HG03025 (cell line): ENCODE results near the gene OSBPL8.

Experiments
- ATAC-seq: cut with Tn5 transposase; IDR thresholded peaks from one replicate; pipeline ENCODE4 v1.9.1; 2021; ENCODE audit warnings: mild to moderate bottlenecking, moderate library complexity; ENCODE audit not compliant: unreplicated experiment, low FRiP score

OSBPL8 gene

GRCh38 chr12:76559400-76560085 lies at the start of gene OSBPL8:
Gene OSBPL8 (minus strand): TSS chr12:76559771. CDS start chr12:76487551, 72,220 bp downstream.
- peak; percentile 79 for ATAC-seq

GRCh38 chr12:76608070-76608469 lies 48.5 kb upstream of the OSBPL8 start:
- no peak for ATAC-seq

GRCh38 chr12:76595056-76595455 lies 35.5 kb upstream of the OSBPL8 start:
- no peak for ATAC-seq

- ATAC-seq = no peak
These were observed 31.9 kb upstream of the OSBPL8 start for GRCh38 chr12:76591476-76591875.

- ATAC-seq = no peak
These were observed 30.6 kb upstream of the OSBPL8 start for GRCh38 chr12:76590131-76590530.

- ATAC-seq = no peak
These were observed 29.5 kb upstream of the OSBPL8 start for GRCh38 chr12:76588881-76589565.

- no peak for ATAC-seq
These were observed 28.0 kb upstream of the OSBPL8 start for GRCh38 chr12:76587428-76588178.

- no peak for ATAC-seq
These were observed 27.3 kb upstream of the OSBPL8 start for GRCh38 chr12:76586764-76587395.

GRCh38 chr12:76583301-76583700 lies 23.7 kb upstream of the OSBPL8 start:
- ATAC-seq = no peak

GRCh38 chr12:76573840-76574373 lies 14.3 kb upstream of the OSBPL8 start:
- ATAC-seq = no peak

GRCh38 chr12:76571256-76571655 lies 11.7 kb upstream of the OSBPL8 start:
- no peak for ATAC-seq

- ATAC-seq = no peak
These were observed 10.4 kb upstream of the OSBPL8 start for GRCh38 chr12:76569685-76570604.

- no peak for ATAC-seq
These were observed 9.4 kb upstream of the OSBPL8 start for GRCh38 chr12:76568888-76569551.

- ATAC-seq = no peak
These were observed 8.6 kb upstream of the OSBPL8 start for GRCh38 chr12:76568130-76568529.

GRCh38 chr12:76563061-76563460 lies 3.5 kb upstream of the OSBPL8 start:
- no peak for ATAC-seq

GRCh38 chr12:76562130-76562529 lies 2.6 kb upstream of the OSBPL8 start:
- no peak for ATAC-seq

GRCh38 chr12:76560086-76560491 lies 518 bp upstream of the OSBPL8 start:
- peak; percentile 35 for ATAC-seq

GRCh38 chr12:76558684-76559399 lies 729 bp downstream of the OSBPL8 start:
- ATAC-seq = peak; percentile 58
